UCSD-AML1 (cell line): ENCODE measurements around the gene LANCL2.
"Not testable (repeated sequence)": the region's sequence is repeated elsewhere in the genome, so short reads cannot be mapped to it uniquely, and the experiment has no call there.

Experiments
- DNase-seq: peaks from one replicate; lab custom pipeline; 2025; ENCODE audit not compliant: unreplicated experiment; lab: John Stamatoyannopoulos, UW

Gene LANCL2

GRCh38 chr7:55365205-55365674, at the start of gene LANCL2:
TSS of gene LANCL2 (plus strand) at chr7:55365337. CDS start at chr7:55366026, 689 bp downstream.
- DNase-seq = no peak

GRCh38 chr7:55325371-55325792, 39.8 kb upstream of the LANCL2 start:
- DNase-seq = no peak

- no peak for DNase-seq
Measured at GRCh38 chr7:55326081-55326835, 38.9 kb upstream of the LANCL2 start.

- DNase-seq = no peak
Measured at GRCh38 chr7:55326945-55327626, 38.1 kb upstream of the LANCL2 start.

GRCh38 chr7:55335151-55335550, 30.0 kb upstream of the LANCL2 start:
- no peak for DNase-seq

- DNase-seq = no peak
Measured at GRCh38 chr7:55335786-55336185, 29.4 kb upstream of the LANCL2 start.

GRCh38 chr7:55336540-55336939, 28.6 kb upstream of the LANCL2 start:
- DNase-seq = no peak

GRCh38 chr7:55339033-55340000, 25.8 kb upstream of the LANCL2 start:
- DNase-seq = no peak

- no peak for DNase-seq
Measured at GRCh38 chr7:55342216-55342871, 22.8 kb upstream of the LANCL2 start.

GRCh38 chr7:55343002-55343781, 21.9 kb upstream of the LANCL2 start:
- no peak for DNase-seq

- DNase-seq = no peak
Measured at GRCh38 chr7:55343860-55344606, 21.1 kb upstream of the LANCL2 start.

- DNase-seq = no peak
Measured at GRCh38 chr7:55344840-55345239, 20.3 kb upstream of the LANCL2 start.

GRCh38 chr7:55345292-55345691, 19.8 kb upstream of the LANCL2 start:
- DNase-seq = no peak

GRCh38 chr7:55348502-55348901, 16.6 kb upstream of the LANCL2 start:
- no peak for DNase-seq

- no peak for DNase-seq
Measured at GRCh38 chr7:55349121-55349520, 16.0 kb upstream of the LANCL2 start.

- DNase-seq = no peak
Measured at GRCh38 chr7:55350281-55350680, 14.9 kb upstream of the LANCL2 start.

GRCh38 chr7:55351263-55351662, 13.9 kb upstream of the LANCL2 start:
- DNase-seq = no peak

- DNase-seq = not testable (repeated sequence)
Measured at GRCh38 chr7:55352947-55353273, 12.2 kb upstream of the LANCL2 start.

- DNase-seq = no peak
Measured at GRCh38 chr7:55360486-55360885, 4.7 kb upstream of the LANCL2 start.
